HepG2 (cell line): ENCODE measurements around the gene PRXL2A. TPM values are rescaled to one million over a fixed set of nuclear protein-coding genes. Genes with fewer than 3 reads are reported as not detected.
A peak's percentile ranks its signal among the peaks of the same experiment; 100 is the strongest.

Experiments
- EEA1 ChIP-seq: sonication (generic); formaldehyde crosslinking; IDR thresholded peaks from 2 replicates; pipeline ENCODE4 v1.5.1; 2020; ENCODE audit warnings: mild to moderate bottlenecking, missing genetic modification reagents, borderline replicate concordance
- GMEB2 ChIP-seq: IDR thresholded peaks from 2 replicates; pipeline ENCODE4 v1.6.1; 2016; ENCODE audit warnings: missing biosample characterization, missing genetic modification reagents, low read depth
- HNF4A ChIP-seq: sonication (generic); formaldehyde crosslinking; IDR thresholded peaks from 2 replicates; pipeline ENCODE4 v1.4.0; 2020; ENCODE audit warnings: missing genetic modification reagents
- IKZF4 ChIP-seq: sonication (generic); formaldehyde crosslinking; IDR thresholded peaks from 2 replicates; pipeline ENCODE4 v1.5.1; 2020; ENCODE audit warnings: borderline replicate concordance, mild to moderate bottlenecking, low read depth, missing genetic modification reagents; ENCODE audit errors: not compliant biosample characterization
- KMT2A ChIP-seq: sonication (generic); formaldehyde crosslinking; IDR thresholded peaks from 2 replicates; pipeline ENCODE4 v1.4.0; 2020; ENCODE audit warnings: missing genetic modification reagents
- MLX ChIP-seq: IDR thresholded peaks from 2 replicates; pipeline ENCODE4 v1.6.1; 2016
- POLR2G ChIP-seq: fragments of 200-400 bp; formaldehyde crosslinking; IDR thresholded peaks from 2 replicates; pipeline ENCODE4 v1.6.1; 2018; ENCODE audit warnings: mild to moderate bottlenecking, low read depth, low read length, moderate library complexity
- RBM22 ChIP-seq: fragments of 200-400 bp; formaldehyde crosslinking; optimal IDR thresholded peaks from 2 replicates; pipeline ENCODE3; 2017; ENCODE audit warnings: mild to moderate bottlenecking, low read length, moderate library complexity
- SALL1 ChIP-seq: sonication (generic); formaldehyde crosslinking; IDR thresholded peaks from 2 replicates; pipeline ENCODE4 v1.8.0; 2022; ENCODE audit warnings: mild to moderate bottlenecking, missing genetic modification reagents
- TRIM22 ChIP-seq: fragments of 450-650 bp; IDR thresholded peaks from 2 replicates; pipeline ENCODE4 v1.6.1; 2017
- WIZ ChIP-seq: sonication (generic); formaldehyde crosslinking; IDR thresholded peaks from 2 replicates; pipeline ENCODE4 v1.5.1; 2020; ENCODE audit warnings: mild to moderate bottlenecking, missing genetic modification reagents
- ZNF274 ChIP-seq: sonication (generic); formaldehyde crosslinking; IDR thresholded peaks from 2 replicates; pipeline ENCODE4 v1.5.1; 2020; ENCODE audit warnings: mild to moderate bottlenecking, missing genetic modification reagents
- ZNF280D ChIP-seq: sonication (generic); formaldehyde crosslinking; IDR thresholded peaks from 2 replicates; pipeline ENCODE4 v1.5.1; 2020; ENCODE audit warnings: mild to moderate bottlenecking, missing genetic modification reagents
- ZNF775 ChIP-seq: sonication (generic); formaldehyde crosslinking; IDR thresholded peaks from 2 replicates; pipeline ENCODE4 v1.4.0; 2020; ENCODE audit warnings: missing genetic modification reagents, mild to moderate bottlenecking, moderate library complexity, borderline replicate concordance
- polyA plus RNA-seq, 8 experiments: library from polyadenylated mRNA; depleted of rRNA in 3 of 8; stranded (reverse) in 7 of 8; unstranded in 1 of 8; fragments of >200 nt; fragmentation: Illumina TruSeq in 4 of 8; extraction: Trizol in 4 of 8; gene quantifications; 2 replicates each; pipeline versions ENCODE4 v1.2.1 to v1.2.3, GENCODE V29; 2011 to 2016; ENCODE audit warnings: low read depth in 4 of 8, missing spikeins in 1 of 8, mixed read lengths in 1 of 8; ENCODE audit not compliant: insufficient read depth in 1 of 8
- total RNA-seq, 5 experiments: library from RNA; depleted of rRNA; stranded (reverse); fragments of >200 nt; fragmentation: Illumina TruSeq; extraction: Trizol; gene quantifications; 2 replicates each; pipeline ENCODE4 v1.2.3, GENCODE V29; 2016; ENCODE audit warnings: low read depth in 1 of 5

PRXL2A gene
- total and polyA plus RNA-seq, 2 of the 13 experiments (the other 11 are each of a cell fraction or from before 2014, with no cell fraction given), result 43.9 to 79.9 TPM

GRCh38 chr10:80407812-80408241 is 524 bp upstream of the PRXL2A start (continued):
- no peak for TF ChIP-seq EEA1 (CRISPR knock-in tag)
- no peak for TF ChIP-seq POLR2G
- no peak for TF ChIP-seq RBM22
- TF ChIP-seq ZNF280D (CRISPR knock-in tag), result no peak
- peak; percentile 1; the same call in 1 of the 2 replicates for TF ChIP-seq KMT2A (CRISPR knock-in tag)
- TF ChIP-seq WIZ (CRISPR knock-in tag), result no peak
- TF ChIP-seq ZNF274 (CRISPR knock-in tag), result no peak
- TF ChIP-seq TRIM22, result no peak
- TF ChIP-seq ZNF775 (CRISPR knock-in tag), result 0 out of 2 replicates have a peak, but pooled peaks have one; percentile 57
- no peak for TF ChIP-seq GMEB2 (CRISPR knock-in tag)
- TF ChIP-seq MLX (CRISPR knock-in tag), result no peak
- TF ChIP-seq IKZF4 (CRISPR knock-in tag), result no peak
- TF ChIP-seq HNF4A, result no peak
- TF ChIP-seq SALL1 (CRISPR knock-in tag), result no peak
